WTC11 (cell line): Measurements from ENCODE around the gene NACA. TPM values are rescaled to one million over a fixed set of nuclear protein-coding genes. Genes with fewer than 3 reads are reported as not detected.
A peak's percentile ranks its signal among the peaks of the same experiment; 100 is the strongest.

Experiments
- ATAC-seq: fragments of 200-7000 bp; cut with Tn5 transposase; 2 replicates; pipeline ENCODE4 v1.10.0; 2021; ENCODE audit warnings: mild to moderate bottlenecking, moderate library complexity
- Bru-seq: library from RNA; stranded (reverse); fragments of 400-500 nt; gene quantifications from one replicate; lab custom pipeline; 2021; lab: Mats Ljungman, UMichigan
- CTCF ChIA-PET: fragments of 300-600 bp; sonication (Branson Sonifier 250); formaldehyde crosslinking; loops from one replicate; lab custom pipeline; 2021; ENCODE audit warnings: antibody characterized with exemption; lab: Charles Lee
- POLR2A ChIA-PET: fragments of 350-600 bp; sonication (Branson Sonifier 250); formaldehyde crosslinking; loops from one replicate; lab custom pipeline; 2021; ENCODE audit warnings: antibody characterized with exemption; lab: Charles Lee
- DNase-seq: peaks from one replicate; pipeline ENCODE4 v3.0.0; 2021; ENCODE audit warnings: low spot score
- H3K27ac Mint-ChIP-seq: 2 replicates; pipeline ENCODE4 v1.8.0; 2021; ENCODE audit warnings: mixed read lengths
- H3K27me3 Mint-ChIP-seq: 2 replicates; pipeline ENCODE4 v1.8.0; 2021; ENCODE audit warnings: low read depth, mild to moderate bottlenecking, moderate library complexity, mixed read lengths
- H3K36me3 Mint-ChIP-seq: 2 replicates; pipeline ENCODE4 v1.8.0; 2021; ENCODE audit warnings: mixed read lengths
- H3K4me1 Mint-ChIP-seq: 2 replicates; pipeline ENCODE4 v1.8.0; 2022; ENCODE audit warnings: mixed read lengths
- H3K4me3 Mint-ChIP-seq: 2 replicates; pipeline ENCODE4 v1.8.0; 2021; ENCODE audit warnings: mild to moderate bottlenecking, moderate library complexity, mixed read lengths
- H3K9me3 Mint-ChIP-seq: 2 replicates; pipeline ENCODE4 v1.8.0; 2021; ENCODE audit warnings: mixed read lengths
- CREM ChIP-seq: sonication (generic); formaldehyde crosslinking; IDR thresholded peaks from 2 replicates; pipeline ENCODE4 v1.8.1; 2022; ENCODE audit warnings: mild to moderate bottlenecking, missing genetic modification reagents, moderate library complexity
- ETV6 ChIP-seq: sonication (generic); formaldehyde crosslinking; IDR thresholded peaks from 2 replicates; pipeline ENCODE4 v1.8.1; 2022; ENCODE audit warnings: mild to moderate bottlenecking, missing genetic modification reagents
- FOXP1 ChIP-seq: sonication (generic); formaldehyde crosslinking; IDR thresholded peaks from 2 replicates; pipeline ENCODE4 v1.8.0; 2022; ENCODE audit warnings: missing genetic modification reagents, mild to moderate bottlenecking, moderate library complexity, borderline replicate concordance
- GABPB1 ChIP-seq: sonication (generic); formaldehyde crosslinking; IDR thresholded peaks from 2 replicates; pipeline ENCODE4 v1.8.1; 2023; ENCODE audit warnings: mild to moderate bottlenecking, missing genetic modification reagents
- GTF2I ChIP-seq: fragments of 250-450 bp; sonication (Bioruptor Pico); conservative IDR thresholded peaks from 2 replicates; pipeline ENCODE4 v1.4.0; 2021; ENCODE audit warnings: mild to moderate bottlenecking
- MYBL2 ChIP-seq: sonication (generic); formaldehyde crosslinking; IDR thresholded peaks from 2 replicates; pipeline ENCODE4 v1.8.1; 2023; ENCODE audit warnings: mild to moderate bottlenecking, moderate library complexity, missing genetic modification reagents
- NFATC4 ChIP-seq: fragments of 250-450 bp; sonication (Bioruptor Pico); IDR thresholded peaks from 2 replicates; pipeline ENCODE4 v1.9.0; 2021; ENCODE audit warnings: mild to moderate bottlenecking
- SMAD3 ChIP-seq: sonication (generic); formaldehyde crosslinking; IDR thresholded peaks from 2 replicates; pipeline ENCODE4 v1.8.0; 2022; ENCODE audit warnings: missing genetic modification reagents, mild to moderate bottlenecking, borderline replicate concordance
- SP1 ChIP-seq: sonication (generic); formaldehyde crosslinking; conservative IDR thresholded peaks from 2 replicates; pipeline ENCODE4 v1.8.1; 2022; ENCODE audit warnings: missing genetic modification reagents
- TCF7 ChIP-seq: sonication (generic); formaldehyde crosslinking; IDR thresholded peaks from 2 replicates; pipeline ENCODE4 v1.8.0; 2022; ENCODE audit warnings: mild to moderate bottlenecking, low read depth, missing genetic modification reagents, moderate library complexity
- long read RNA-seq, 3 experiments: library from RNA in 1 of 3; library from capped mRNA in 1 of 3; library from polyadenylated mRNA in 1 of 3; unstranded in 2 of 3; stranded (forward) in 1 of 3; transcript quantifications; one replicate each; pipeline ENCODE4 v2.0.0, GENCODE V29; 2021
- total RNA-seq: library from RNA; stranded (reverse); gene quantifications from 3 replicates; pipeline ENCODE4 v1.2.3, GENCODE V29; 2021
- TF ChIP-seq, protein P1 (sequence below): fragments of 250-450 bp; sonication (Bioruptor Pico); IDR thresholded peaks from 2 replicates; pipeline ENCODE4 v1.9.0; 2021; ENCODE audit warnings: mild to moderate bottlenecking
- TF ChIP-seq, protein P2 (sequence below): sonication (generic); formaldehyde crosslinking; IDR thresholded peaks from 2 replicates; pipeline ENCODE4 v1.8.1; 2022; ENCODE audit warnings: mild to moderate bottlenecking, moderate library complexity, missing genetic modification reagents
- TF ChIP-seq, protein P3 (sequence below): sonication (generic); formaldehyde crosslinking; conservative IDR thresholded peaks from 2 replicates; pipeline ENCODE4 v1.8.1; 2022; ENCODE audit warnings: mild to moderate bottlenecking, missing genetic modification reagents
- TF ChIP-seq, protein P4 (sequence below): sonication (generic); formaldehyde crosslinking; IDR thresholded peaks from 2 replicates; pipeline ENCODE4 v1.8.0; 2022; ENCODE audit warnings: mild to moderate bottlenecking, missing genetic modification reagents
- TF ChIP-seq, protein P5 (sequence below): sonication (generic); formaldehyde crosslinking; IDR thresholded peaks from 2 replicates; pipeline ENCODE4 v1.8.1; 2023; ENCODE audit warnings: mild to moderate bottlenecking, missing genetic modification reagents, moderate library complexity
- TF ChIP-seq, protein P6 (sequence below): sonication (generic); formaldehyde crosslinking; IDR thresholded peaks from 2 replicates; pipeline ENCODE4 v1.8.0; 2022; ENCODE audit warnings: mild to moderate bottlenecking, missing genetic modification reagents
- TF ChIP-seq, protein P7 (sequence below): sonication (generic); formaldehyde crosslinking; IDR thresholded peaks from 2 replicates; pipeline ENCODE4 v1.8.0; 2022; ENCODE audit warnings: mild to moderate bottlenecking, missing genetic modification reagents
- TF ChIP-seq, protein P8 (sequence below): sonication (generic); formaldehyde crosslinking; IDR thresholded peaks from 2 replicates; pipeline ENCODE4 v1.8.1; 2023; ENCODE audit warnings: mild to moderate bottlenecking, missing genetic modification reagents
- TF ChIP-seq, protein P9 (sequence below): sonication (generic); formaldehyde crosslinking; IDR thresholded peaks from 2 replicates; pipeline ENCODE4 v1.8.0; 2023; ENCODE audit warnings: missing genetic modification reagents, mild to moderate bottlenecking, borderline replicate concordance

Gene NACA
- total RNA-seq: 987 to 1,052 TPM (median 1,025 TPM) in 3 replicates
- Bru-seq, nascent RNA: percentile 96 among the genes with signal in this experiment
- long read RNA-seq, experiment 1, transcript NACA-201 (8 exons, 2,690 nt): major isoform, 979 of 1,298 reads
- long read RNA-seq, experiment 1, transcript NACA-202 (8 exons, 1,059 nt): minor isoform, 209 of 1,298 reads
- long read RNA-seq, experiment 1, transcript NACA-204 (8 exons, 802 nt): minor isoform, 41 of 1,298 reads
- long read RNA-seq, experiment 1, partial matches to known transcripts: 58 of 1,298 reads
- long read RNA-seq, experiment 1, other reads (novel, unspliced or antisense): 11 of 1,298 reads
- long read RNA-seq, experiment 2, transcript NACA-201 (8 exons, 2,690 nt): major isoform, 499 of 1,195 reads
- long read RNA-seq, experiment 2, transcript NACA-202 (8 exons, 1,059 nt): minor isoform, 92 of 1,195 reads
- long read RNA-seq, experiment 2, transcript NACA-204 (8 exons, 802 nt): minor isoform, 25 of 1,195 reads
- long read RNA-seq, experiment 2, partial matches to known transcripts: 514 of 1,195 reads
- long read RNA-seq, experiment 2, other reads (novel, unspliced or antisense): 64 of 1,195 reads
- long read RNA-seq, experiment 3, transcript NACA-201 (8 exons, 2,690 nt): major isoform, 1,184 of 1,610 reads
- long read RNA-seq, experiment 3, transcript NACA-202 (8 exons, 1,059 nt): minor isoform, 292 of 1,610 reads
- long read RNA-seq, experiment 3, transcript NACA-204 (8 exons, 802 nt): minor isoform, 28 of 1,610 reads
- long read RNA-seq, experiment 3, partial matches to known transcripts: 79 of 1,610 reads
- long read RNA-seq, experiment 3, other reads (novel, unspliced or antisense): 25 of 1,610 reads

DNA sequence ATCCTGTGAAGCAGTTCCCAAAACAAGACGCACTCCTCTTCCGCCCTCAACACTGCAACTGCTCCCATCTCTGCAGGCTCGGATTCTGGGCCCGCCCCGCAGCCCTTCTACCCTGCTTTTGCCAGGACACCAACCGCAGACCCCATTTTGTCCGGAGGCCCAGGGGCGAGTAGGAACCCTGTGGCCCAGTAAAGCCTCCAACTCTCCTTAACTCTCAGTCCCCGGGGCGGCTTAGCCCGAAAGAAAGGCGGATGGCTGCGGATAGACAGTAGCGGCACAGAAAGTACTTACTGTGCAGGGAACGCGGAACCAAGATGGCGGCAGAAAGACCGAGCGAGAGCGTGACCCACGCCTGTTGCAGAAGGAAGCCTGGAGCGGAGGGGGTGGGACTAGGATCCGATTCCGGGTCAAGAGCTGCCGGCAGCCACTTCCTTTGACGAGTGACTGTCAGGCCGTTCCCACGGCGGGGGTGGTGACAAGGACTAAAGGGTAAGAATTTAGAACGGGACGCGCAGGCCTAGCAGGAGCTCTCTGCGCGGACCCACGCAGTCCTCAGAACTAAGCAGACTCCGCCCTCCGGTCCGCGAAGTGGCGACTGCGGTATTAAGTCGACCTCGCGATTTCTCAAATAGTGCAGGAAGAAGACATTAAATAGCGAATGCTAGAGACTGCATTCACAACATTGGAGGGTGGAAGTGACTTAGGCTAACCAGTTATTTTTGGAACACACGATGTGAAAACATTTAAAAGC lies at the start of gene NACA:
Gene NACA (minus strand): TSS at position 328 of the 751 bp plus-strand sequence. CDS start 778 bp downstream, outside the sequence.
- H3K27me3 Mint-ChIP-seq: no peaks in the 10 kb centered on the region
- H3K27ac Mint-ChIP-seq: peak within 1 kb of the TSS; percentile 98
- H3K4me3 Mint-ChIP-seq: peak within 1 kb of the TSS; percentile 99
- ChIA-PET POLR2A (interaction anchor here (0.6 to 1.9 kb wide), 11 partner anchors 8 to 730 kb away, joined by 3 to 15 read pairs (median 3); partner anchors contain the start of genes GLS2, INHBE, PRIM1 and PTGES3), CTCF (interaction anchor here (0.7 to 1.6 kb wide), 4 partner anchors 27 to 276 kb away, joined by 3 to 13 read pairs (median 4); partner anchors contain the start of gene PRIM1)
- H3K4me1 Mint-ChIP-seq: peaks cover 48% of the 10 kb centered on the region
- no peaks in the 10 kb centered on the region for H3K9me3 Mint-ChIP-seq
- ATAC-seq: peak; percentile 92
- peaks cover 74% of the 10 kb centered on the region for H3K36me3 Mint-ChIP-seq
- DNase-seq: peak; percentile 93
- TF ChIP-seq MYBL2 (CRISPR knock-in tag) (peak; percentile 24; the same call in 1 of the 2 replicates), SP1 (peak; percentile 80), GTF2I (CRISPR knock-in tag) (no peak), CREM (CRISPR knock-in tag) (peak; percentile 43; the same call in 1 of the 2 replicates), TCF7 (CRISPR knock-in tag) (no peak), FOXP1 (CRISPR knock-in tag) (peak; percentile 86; the same call in 1 of the 2 replicates), GABPB1 (CRISPR knock-in tag) (peak; percentile 76; the same call in 1 of the 2 replicates), ETV6 (CRISPR knock-in tag) (peak; percentile 58), NFATC4 (0 out of 2 replicates have a peak, but pooled peaks have one; percentile 21), SMAD3 (CRISPR knock-in tag) (0 out of 2 replicates have a peak, but pooled peaks have one; percentile 55)
- TF ChIP-seq, protein P1, sequence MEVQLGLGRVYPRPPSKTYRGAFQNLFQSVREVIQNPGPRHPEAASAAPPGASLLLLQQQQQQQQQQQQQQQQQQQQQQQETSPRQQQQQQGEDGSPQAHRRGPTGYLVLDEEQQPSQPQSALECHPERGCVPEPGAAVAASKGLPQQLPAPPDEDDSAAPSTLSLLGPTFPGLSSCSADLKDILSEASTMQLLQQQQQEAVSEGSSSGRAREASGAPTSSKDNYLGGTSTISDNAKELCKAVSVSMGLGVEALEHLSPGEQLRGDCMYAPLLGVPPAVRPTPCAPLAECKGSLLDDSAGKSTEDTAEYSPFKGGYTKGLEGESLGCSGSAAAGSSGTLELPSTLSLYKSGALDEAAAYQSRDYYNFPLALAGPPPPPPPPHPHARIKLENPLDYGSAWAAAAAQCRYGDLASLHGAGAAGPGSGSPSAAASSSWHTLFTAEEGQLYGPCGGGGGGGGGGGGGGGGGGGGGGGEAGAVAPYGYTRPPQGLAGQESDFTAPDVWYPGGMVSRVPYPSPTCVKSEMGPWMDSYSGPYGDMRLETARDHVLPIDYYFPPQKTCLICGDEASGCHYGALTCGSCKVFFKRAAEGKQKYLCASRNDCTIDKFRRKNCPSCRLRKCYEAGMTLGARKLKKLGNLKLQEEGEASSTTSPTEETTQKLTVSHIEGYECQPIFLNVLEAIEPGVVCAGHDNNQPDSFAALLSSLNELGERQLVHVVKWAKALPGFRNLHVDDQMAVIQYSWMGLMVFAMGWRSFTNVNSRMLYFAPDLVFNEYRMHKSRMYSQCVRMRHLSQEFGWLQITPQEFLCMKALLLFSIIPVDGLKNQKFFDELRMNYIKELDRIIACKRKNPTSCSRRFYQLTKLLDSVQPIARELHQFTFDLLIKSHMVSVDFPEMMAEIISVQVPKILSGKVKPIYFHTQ: 0 out of 2 replicates have a peak, but pooled peaks have one; percentile 71
- TF ChIP-seq, protein P2, sequence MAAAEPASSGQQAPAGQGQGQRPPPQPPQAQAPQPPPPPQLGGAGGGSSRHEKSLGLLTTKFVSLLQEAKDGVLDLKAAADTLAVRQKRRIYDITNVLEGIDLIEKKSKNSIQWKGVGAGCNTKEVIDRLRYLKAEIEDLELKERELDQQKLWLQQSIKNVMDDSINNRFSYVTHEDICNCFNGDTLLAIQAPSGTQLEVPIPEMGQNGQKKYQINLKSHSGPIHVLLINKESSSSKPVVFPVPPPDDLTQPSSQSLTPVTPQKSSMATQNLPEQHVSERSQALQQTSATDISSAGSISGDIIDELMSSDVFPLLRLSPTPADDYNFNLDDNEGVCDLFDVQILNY (CRISPR knock-in tag): peak; percentile 72; the same call in 1 of the 2 replicates
- TF ChIP-seq, protein P3, sequence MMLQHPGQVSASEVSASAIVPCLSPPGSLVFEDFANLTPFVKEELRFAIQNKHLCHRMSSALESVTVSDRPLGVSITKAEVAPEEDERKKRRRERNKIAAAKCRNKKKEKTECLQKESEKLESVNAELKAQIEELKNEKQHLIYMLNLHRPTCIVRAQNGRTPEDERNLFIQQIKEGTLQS: no peak
- TF ChIP-seq, protein P4, sequence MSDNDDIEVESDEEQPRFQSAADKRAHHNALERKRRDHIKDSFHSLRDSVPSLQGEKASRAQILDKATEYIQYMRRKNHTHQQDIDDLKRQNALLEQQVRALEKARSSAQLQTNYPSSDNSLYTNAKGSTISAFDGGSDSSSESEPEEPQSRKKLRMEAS (CRISPR knock-in tag): peak; percentile 96
- TF ChIP-seq, protein P5, sequence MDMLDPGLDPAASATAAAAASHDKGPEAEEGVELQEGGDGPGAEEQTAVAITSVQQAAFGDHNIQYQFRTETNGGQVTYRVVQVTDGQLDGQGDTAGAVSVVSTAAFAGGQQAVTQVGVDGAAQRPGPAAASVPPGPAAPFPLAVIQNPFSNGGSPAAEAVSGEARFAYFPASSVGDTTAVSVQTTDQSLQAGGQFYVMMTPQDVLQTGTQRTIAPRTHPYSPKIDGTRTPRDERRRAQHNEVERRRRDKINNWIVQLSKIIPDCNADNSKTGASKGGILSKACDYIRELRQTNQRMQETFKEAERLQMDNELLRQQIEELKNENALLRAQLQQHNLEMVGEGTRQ (CRISPR knock-in tag): 0 out of 2 replicates have a peak, but pooled peaks have one; percentile 30
- TF ChIP-seq, protein P6, sequence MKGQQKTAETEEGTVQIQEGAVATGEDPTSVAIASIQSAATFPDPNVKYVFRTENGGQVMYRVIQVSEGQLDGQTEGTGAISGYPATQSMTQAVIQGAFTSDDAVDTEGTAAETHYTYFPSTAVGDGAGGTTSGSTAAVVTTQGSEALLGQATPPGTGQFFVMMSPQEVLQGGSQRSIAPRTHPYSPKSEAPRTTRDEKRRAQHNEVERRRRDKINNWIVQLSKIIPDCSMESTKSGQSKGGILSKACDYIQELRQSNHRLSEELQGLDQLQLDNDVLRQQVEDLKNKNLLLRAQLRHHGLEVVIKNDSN (CRISPR knock-in tag): peak; percentile 49
- TF ChIP-seq, protein P7, sequence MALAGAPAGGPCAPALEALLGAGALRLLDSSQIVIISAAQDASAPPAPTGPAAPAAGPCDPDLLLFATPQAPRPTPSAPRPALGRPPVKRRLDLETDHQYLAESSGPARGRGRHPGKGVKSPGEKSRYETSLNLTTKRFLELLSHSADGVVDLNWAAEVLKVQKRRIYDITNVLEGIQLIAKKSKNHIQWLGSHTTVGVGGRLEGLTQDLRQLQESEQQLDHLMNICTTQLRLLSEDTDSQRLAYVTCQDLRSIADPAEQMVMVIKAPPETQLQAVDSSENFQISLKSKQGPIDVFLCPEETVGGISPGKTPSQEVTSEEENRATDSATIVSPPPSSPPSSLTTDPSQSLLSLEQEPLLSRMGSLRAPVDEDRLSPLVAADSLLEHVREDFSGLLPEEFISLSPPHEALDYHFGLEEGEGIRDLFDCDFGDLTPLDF (CRISPR knock-in tag): peak; percentile 80
- TF ChIP-seq, protein P8, sequence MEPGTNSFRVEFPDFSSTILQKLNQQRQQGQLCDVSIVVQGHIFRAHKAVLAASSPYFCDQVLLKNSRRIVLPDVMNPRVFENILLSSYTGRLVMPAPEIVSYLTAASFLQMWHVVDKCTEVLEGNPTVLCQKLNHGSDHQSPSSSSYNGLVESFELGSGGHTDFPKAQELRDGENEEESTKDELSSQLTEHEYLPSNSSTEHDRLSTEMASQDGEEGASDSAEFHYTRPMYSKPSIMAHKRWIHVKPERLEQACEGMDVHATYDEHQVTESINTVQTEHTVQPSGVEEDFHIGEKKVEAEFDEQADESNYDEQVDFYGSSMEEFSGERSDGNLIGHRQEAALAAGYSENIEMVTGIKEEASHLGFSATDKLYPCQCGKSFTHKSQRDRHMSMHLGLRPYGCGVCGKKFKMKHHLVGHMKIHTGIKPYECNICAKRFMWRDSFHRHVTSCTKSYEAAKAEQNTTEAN: peak; percentile 81
- TF ChIP-seq, protein P9, sequence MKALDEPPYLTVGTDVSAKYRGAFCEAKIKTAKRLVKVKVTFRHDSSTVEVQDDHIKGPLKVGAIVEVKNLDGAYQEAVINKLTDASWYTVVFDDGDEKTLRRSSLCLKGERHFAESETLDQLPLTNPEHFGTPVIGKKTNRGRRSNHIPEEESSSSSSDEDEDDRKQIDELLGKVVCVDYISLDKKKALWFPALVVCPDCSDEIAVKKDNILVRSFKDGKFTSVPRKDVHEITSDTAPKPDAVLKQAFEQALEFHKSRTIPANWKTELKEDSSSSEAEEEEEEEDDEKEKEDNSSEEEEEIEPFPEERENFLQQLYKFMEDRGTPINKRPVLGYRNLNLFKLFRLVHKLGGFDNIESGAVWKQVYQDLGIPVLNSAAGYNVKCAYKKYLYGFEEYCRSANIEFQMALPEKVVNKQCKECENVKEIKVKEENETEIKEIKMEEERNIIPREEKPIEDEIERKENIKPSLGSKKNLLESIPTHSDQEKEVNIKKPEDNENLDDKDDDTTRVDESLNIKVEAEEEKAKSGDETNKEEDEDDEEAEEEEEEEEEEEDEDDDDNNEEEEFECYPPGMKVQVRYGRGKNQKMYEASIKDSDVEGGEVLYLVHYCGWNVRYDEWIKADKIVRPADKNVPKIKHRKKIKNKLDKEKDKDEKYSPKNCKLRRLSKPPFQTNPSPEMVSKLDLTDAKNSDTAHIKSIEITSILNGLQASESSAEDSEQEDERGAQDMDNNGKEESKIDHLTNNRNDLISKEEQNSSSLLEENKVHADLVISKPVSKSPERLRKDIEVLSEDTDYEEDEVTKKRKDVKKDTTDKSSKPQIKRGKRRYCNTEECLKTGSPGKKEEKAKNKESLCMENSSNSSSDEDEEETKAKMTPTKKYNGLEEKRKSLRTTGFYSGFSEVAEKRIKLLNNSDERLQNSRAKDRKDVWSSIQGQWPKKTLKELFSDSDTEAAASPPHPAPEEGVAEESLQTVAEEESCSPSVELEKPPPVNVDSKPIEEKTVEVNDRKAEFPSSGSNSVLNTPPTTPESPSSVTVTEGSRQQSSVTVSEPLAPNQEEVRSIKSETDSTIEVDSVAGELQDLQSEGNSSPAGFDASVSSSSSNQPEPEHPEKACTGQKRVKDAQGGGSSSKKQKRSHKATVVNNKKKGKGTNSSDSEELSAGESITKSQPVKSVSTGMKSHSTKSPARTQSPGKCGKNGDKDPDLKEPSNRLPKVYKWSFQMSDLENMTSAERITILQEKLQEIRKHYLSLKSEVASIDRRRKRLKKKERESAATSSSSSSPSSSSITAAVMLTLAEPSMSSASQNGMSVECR (CRISPR knock-in tag): peak; percentile 63; the same call in 1 of the 2 replicates
